Jurkat, Clone E6-1 (cell line): ENCODE results near the gene OR10H5. TPM values are rescaled to one million over a fixed set of nuclear protein-coding genes. Genes with fewer than 3 reads are reported as not detected.
"Not testable (repeated sequence)": the region's sequence is repeated elsewhere in the genome, so short reads cannot be mapped to it uniquely, and the experiment has no call there.

ENCODE experiments used
- DNase-seq: peaks from one replicate; pipeline ENCODE4 v3.0.0-alpha.2; 2011; ENCODE audit warnings: low read depth, low spot score
- H3K4me3 ChIP-seq: 2 replicates; pipeline ENCODE4 v1.5.1; 2011; ENCODE audit warnings: mild to moderate bottlenecking, low read length, control low read depth, moderate library complexity
- polyA plus RNA-seq: library from polyadenylated mRNA; unstranded; fragments of >200 nt; gene quantifications from one replicate; pipeline ENCODE4 v1.2.1, GENCODE V29; 2012; ENCODE audit warnings: missing spikeins; ENCODE audit not compliant: insufficient read length, insufficient read depth

OR10H5 gene
- not detected for polyA plus RNA-seq

- H3K4me3 ChIP-seq, result no peak within 1 kb of the TSS
- no peak for DNase-seq
Observed at GRCh38 chr19:15787611-15788155, at the start of gene OR10H5. TSS of gene OR10H5 (plus strand) at chr19:15787661. CDS start at chr19:15794049, 6,388 bp downstream.

GRCh38 chr19:15737722-15738121 is 49.7 kb upstream of the OR10H5 start, which contains the start of gene OR10H3:
TSS of gene OR10H3 (plus strand) at chr19:15737985. CDS start at chr19:15741393, 3,408 bp downstream.
- DNase-seq, result no peak
- no peak within 1 kb of the TSS for H3K4me3 ChIP-seq

- DNase-seq, result no peak
- H3K4me3 ChIP-seq, result no peak overlapping the region
Observed at GRCh38 chr19:15740785-15741184, 46.7 kb upstream of the OR10H5 start.

GRCh38 chr19:15748239-15748638 is 39.2 kb upstream of the OR10H5 start:
- no peak for DNase-seq
- no peak overlapping the region for H3K4me3 ChIP-seq

GRCh38 chr19:15758379-15758778 is 29.1 kb upstream of the OR10H5 start:
- no peak overlapping the region for H3K4me3 ChIP-seq

GRCh38 chr19:15759962-15760565 is 27.4 kb upstream of the OR10H5 start:
- DNase-seq, result no peak
- no peak overlapping the region for H3K4me3 ChIP-seq

More at GRCh38 chr19:15758379-15758778, 29.1 kb upstream of the OR10H5 start:
- no peak for DNase-seq

- DNase-seq, result no peak
- H3K4me3 ChIP-seq, result no peak overlapping the region
Observed at GRCh38 chr19:15769586-15769985, 17.9 kb upstream of the OR10H5 start.

GRCh38 chr19:15774159-15774558 is 13.3 kb upstream of the OR10H5 start:
- not testable (repeated sequence) for H3K4me3 ChIP-seq, DNase-seq

GRCh38 chr19:15775249-15775648 is 12.2 kb upstream of the OR10H5 start:
- no peak for DNase-seq
- H3K4me3 ChIP-seq, result no peak overlapping the region

- no peak for DNase-seq
- no peak overlapping the region for H3K4me3 ChIP-seq
Observed at GRCh38 chr19:15776264-15776663, 11.2 kb upstream of the OR10H5 start.

GRCh38 chr19:15776991-15777970 is 10.2 kb upstream of the OR10H5 start:
- peak; percentile 36 for DNase-seq
- no peak overlapping the region for H3K4me3 ChIP-seq

GRCh38 chr19:15779756-15780476 is 7.5 kb upstream of the OR10H5 start:
- no peak overlapping the region for H3K4me3 ChIP-seq
- DNase-seq, result no peak

GRCh38 chr19:15780610-15781418 is 6.6 kb upstream of the OR10H5 start:
- H3K4me3 ChIP-seq, result no peak overlapping the region
- DNase-seq, result no peak

- H3K4me3 ChIP-seq, result no peak overlapping the region
- DNase-seq, result no peak
Observed at GRCh38 chr19:15781661-15782060, 5.8 kb upstream of the OR10H5 start.

GRCh38 chr19:15782211-15782610 is 5.2 kb upstream of the OR10H5 start:
- H3K4me3 ChIP-seq, result no peak overlapping the region
- no peak for DNase-seq

GRCh38 chr19:15782896-15783295 is 4.6 kb upstream of the OR10H5 start:
- not testable (repeated sequence) for DNase-seq, H3K4me3 ChIP-seq

GRCh38 chr19:15788594-15789270 is 1.3 kb downstream of the OR10H5 start:
- no peak overlapping the region for H3K4me3 ChIP-seq
- no peak for DNase-seq

- DNase-seq, result no peak
- H3K4me3 ChIP-seq, result no peak overlapping the region
Observed at GRCh38 chr19:15790096-15790495, 2.6 kb downstream of the OR10H5 start.
